HG03095 (cell line): ENCODE results near the gene TAMALIN.

Experiments
- ATAC-seq: cut with Tn5 transposase; IDR thresholded peaks from one replicate; pipeline ENCODE4 v1.9.1; 2021; ENCODE audit warnings: moderate library complexity; ENCODE audit not compliant: unreplicated experiment

TAMALIN gene

DNA sequence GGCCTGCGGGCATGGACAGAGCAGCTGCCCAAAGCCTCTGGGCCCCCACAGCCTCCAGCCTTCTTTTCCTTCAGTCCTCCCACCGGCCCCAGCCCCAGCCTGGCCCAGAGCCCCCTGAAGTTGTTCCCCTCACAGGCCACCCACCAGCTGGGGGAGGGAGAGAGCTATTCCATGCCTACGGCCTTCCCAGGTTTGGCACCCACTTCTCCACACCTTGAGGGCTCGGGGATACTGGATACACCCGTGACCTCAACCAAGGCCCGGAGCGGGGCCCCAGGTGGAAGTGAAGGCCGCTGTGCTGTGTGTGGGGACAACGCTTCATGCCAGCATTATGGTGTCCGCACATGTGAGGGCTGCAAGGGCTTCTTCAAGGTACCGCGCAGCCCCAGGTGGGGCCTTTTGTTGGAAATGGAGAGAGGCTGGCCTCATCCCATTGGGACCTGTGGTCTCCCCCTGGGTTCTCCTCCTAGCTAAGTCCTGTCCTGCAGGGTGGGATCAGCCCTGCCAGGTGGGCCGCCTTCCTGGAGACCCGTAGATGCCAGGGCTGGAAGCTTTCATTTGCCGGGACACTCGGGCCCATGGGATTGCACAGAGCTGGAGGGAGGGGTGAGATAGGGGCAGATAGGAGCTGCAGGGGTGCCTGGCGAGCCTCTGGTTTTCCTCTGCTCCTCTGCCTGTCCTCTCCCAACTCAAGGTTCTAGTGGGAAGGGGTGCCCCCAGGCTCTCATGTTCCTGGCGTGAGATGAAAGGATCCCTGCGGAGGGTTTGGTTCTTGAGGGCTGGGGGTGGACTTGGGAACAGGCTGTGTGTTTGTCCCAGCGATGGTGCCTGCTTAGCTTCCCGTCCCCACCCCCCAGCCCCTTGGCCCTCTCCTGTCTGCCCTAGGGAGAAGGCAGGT lies 48.3 kb downstream of the TAMALIN start:
- ATAC-seq = no peak

DNA sequence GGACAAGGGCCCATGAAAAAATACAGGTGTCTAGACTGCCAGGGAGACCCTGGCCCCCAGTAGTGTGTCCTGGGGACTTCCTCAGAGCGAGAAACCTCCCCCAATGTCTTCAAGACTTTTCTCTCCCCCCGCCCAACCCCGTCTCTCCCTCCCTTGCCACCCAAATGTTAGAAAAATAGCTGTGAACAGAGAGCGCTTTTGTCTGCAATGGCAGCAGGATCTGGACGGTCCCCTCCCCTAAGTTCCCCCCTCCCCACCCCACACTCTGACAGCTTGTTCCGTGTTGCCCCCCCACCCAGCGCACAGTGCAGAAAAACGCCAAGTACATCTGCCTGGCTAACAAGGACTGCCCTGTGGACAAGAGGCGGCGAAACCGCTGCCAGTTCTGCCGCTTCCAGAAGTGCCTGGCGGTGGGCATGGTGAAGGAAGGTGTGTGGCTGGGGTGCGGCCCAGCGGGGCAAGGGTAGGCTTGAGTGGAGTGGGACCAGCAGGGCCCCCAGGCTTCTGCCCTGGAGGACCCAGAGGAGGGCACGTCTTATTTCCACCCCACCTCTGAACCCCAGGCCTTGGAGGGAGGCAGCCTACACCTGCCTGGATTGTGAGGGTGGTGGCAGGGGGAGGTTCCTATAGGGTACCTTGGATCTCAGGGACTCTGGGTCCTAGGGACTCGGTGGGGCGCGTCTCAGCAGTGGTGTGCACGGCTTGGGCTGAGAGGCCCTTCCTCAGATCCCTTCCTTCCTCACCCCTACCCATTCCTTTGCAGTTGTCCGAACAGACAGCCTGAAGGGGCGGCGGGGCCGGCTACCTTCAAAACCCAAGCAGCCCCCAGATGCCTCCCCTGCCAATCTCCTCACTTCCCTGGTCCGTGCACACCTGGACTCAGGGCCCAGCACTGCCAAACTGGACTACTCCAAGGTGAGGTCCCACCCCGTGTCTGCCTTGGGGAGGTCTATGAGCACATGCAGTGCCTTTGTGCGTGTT lies 49.3 kb downstream of the TAMALIN start:
- ATAC-seq = no peak

GRCh38 chr12:52056801-52057637 lies 50.3 kb downstream of the TAMALIN start:
- ATAC-seq = no peak

GRCh38 chr12:52057638-52058576 lies 51.2 kb downstream of the TAMALIN start:
- no peak for ATAC-seq

- no peak for ATAC-seq
These were observed 52.0 kb downstream of the TAMALIN start for GRCh38 chr12:52058631-52059361.

GRCh38 chr12:52059582-52060497 lies 53.1 kb downstream of the TAMALIN start:
- ATAC-seq = no peak

DNA sequence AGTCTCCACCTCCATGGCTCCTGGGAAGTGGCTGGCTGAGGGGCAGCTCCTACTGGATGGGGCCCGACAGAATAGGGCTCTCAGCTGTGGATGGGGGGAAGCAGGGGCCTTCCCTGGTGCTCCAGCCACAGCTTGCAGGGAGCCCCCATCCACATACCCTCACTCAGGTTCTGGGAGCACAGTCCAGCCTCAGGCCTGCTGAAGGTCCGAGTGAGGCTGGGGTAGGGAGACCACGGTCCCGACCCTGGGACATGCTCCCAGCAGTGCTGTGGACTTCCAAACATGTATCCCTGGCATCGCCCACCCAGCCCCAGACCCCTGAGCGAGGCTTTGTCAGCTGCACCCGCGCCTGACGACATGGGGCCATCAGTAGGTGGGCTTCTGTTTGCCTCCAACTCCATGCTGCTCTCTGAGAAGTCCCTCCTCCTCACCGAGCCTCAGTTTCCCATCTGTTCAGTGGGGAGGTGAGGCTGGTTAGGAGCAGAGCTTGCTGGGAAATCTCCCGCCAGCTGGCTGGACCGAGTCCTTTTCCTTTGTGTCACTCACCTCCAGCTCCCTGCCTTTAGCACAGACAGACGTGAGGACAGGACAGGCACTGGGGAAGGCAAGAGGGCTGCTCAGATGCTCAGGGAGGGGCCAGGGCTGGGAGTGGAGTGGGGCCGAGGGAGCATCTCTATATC lies 53.9 kb downstream of the TAMALIN start:
- no peak for ATAC-seq

DNA sequence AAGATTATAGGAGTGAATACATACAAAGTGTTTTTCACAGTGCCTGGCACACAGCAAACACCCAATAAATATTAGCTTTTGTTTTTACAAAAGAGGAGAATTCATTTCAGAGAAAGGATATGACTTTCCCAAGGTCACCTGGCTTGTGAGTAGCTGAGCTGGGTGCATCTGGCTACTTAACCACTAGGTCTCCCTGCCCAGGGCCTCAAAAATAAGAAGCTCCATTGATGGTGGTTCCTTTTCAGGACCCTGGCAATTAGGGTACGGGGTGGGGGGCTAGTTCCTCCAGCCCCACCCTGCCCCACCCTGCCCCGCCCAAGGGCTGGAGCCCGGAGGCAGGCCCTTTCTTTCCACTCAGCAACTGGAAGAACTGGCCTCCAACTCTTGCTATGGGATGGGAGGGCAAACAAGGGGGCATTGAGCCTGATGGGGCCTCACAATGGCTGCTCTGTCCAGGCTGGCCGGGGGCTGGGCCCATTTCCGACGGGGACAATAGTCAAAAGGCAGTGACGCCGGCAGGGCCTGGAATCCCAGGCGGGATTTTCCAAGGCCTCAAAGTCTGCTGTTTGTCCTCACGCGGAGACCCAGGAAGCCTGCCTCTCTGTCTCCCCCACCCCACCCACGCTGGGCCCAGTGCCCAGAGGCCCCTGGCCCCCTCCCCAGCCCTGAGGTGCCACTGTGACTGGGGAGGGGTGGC lies 54.9 kb downstream of the TAMALIN start:
- ATAC-seq = no peak

GRCh38 chr12:52062167-52063081 lies 55.7 kb downstream of the TAMALIN start:
- ATAC-seq = no peak

DNA sequence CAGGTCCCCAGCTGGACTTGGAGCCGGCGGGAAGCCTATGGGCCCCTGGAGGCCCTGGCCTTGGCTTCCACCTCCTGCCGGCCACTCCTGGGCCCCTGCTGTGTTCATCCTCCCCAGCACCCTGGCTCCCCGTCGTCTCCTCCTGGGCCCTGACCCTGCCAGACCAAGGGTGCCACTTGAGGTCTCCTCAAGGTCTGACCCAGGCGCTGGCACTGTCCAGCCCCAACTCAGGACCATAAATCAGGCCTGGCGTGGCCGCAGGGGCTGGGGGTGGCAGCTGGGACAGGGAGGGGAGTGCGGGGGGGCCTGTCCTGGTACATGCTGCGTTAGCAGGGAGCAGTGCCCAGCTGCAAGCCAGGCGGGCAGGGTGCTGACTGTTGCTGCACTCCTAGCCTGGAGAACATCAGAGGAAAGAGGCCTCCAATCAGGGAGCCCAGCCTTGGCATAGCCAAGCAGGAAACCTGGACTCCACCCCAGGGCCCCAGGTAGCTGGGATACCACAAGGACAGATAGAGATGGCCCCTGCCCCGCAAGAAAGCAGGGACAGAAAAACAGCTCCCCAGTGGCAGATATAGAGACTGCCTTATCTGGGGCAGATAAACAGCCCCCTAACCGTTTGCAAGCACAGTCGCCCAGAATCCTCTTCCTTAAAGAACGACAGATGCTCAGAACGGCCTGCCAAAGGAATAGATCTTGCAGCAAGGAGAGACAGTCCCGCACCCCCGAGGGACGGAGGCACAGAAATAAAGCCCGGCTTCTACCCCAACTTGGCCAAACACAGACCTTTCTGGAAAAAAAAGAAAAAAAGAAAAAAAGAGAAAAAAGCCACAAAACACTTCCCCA lies 56.6 kb downstream of the TAMALIN start:
- ATAC-seq = no peak

DNA sequence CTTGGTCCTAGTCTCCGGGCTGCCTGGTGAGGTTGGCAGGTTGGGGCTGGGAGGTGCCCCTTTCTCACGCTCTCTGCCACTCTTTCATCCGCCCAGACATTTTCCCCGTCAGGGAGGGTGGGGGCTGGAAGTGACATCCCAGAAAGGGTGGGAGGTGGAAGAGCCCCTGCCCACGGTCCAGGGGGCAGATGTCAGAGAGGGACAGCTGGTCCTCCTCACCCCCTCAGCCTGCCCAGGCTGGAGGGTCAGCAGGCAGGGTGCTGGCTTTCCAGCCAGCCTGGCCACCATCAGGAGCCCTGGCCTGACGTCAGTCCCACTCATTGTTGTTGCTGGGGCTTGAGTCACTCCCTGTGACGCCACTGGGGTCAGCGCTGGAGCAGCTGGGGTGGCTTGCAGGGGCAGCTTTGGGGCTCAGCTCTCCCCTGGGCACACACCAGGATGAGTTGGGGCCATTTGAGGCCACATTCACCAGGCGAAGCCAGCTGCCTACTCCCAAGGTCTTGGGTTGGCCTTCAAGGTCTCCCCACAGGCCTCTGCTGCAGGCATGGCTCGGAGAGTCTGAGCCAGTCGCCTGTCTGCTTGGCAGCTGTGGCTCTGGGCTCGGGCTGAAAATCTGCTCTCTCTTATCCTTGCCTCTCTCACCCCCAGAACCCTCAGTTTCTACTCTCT lies 57.4 kb downstream of the TAMALIN start:
- ATAC-seq = no peak
